Activated T-helper 1 cell treated with anti-CD3 and anti-CD28 coated beads, Interleukin-2, amount 50 U/mL, for 16 hours (primary cell): ENCODE data around the gene KRTAP5-6.

Experiments
- DNase-seq, 2 donors: peaks; one replicate each; pipeline ENCODE4 v3.0.0-alpha.2; 2020; ENCODE audit warnings: low read depth in 1 of 2, low spot score in 1 of 2

The KRTAP5-6 gene

GRCh38 chr11:1732418-1733008 is 35.5 kb downstream of the KRTAP5-6 start:
- no peak for DNase-seq

- no peak for DNase-seq
Observed at GRCh38 chr11:1733009-1733715, 36.2 kb downstream of the KRTAP5-6 start.

GRCh38 chr11:1733716-1734640 is 37.0 kb downstream of the KRTAP5-6 start:
- DNase-seq = no peak

GRCh38 chr11:1734641-1735081 is 37.7 kb downstream of the KRTAP5-6 start:
- DNase-seq = no peak

GRCh38 chr11:1735271-1735670 is 38.3 kb downstream of the KRTAP5-6 start:
- no peak for DNase-seq

- DNase-seq = no peak
Observed at GRCh38 chr11:1736447-1736992, 39.5 kb downstream of the KRTAP5-6 start.

GRCh38 chr11:1737080-1737757 is 40.2 kb downstream of the KRTAP5-6 start:
- DNase-seq = no peak

GRCh38 chr11:1738380-1738779 is 41.4 kb downstream of the KRTAP5-6 start:
- DNase-seq = no peak

GRCh38 chr11:1739576-1739975 is 42.6 kb downstream of the KRTAP5-6 start:
- DNase-seq = no peak

- no peak for DNase-seq
Observed at GRCh38 chr11:1740786-1741530, 44.0 kb downstream of the KRTAP5-6 start.

- no peak for DNase-seq
Observed at GRCh38 chr11:1741741-1742140, 44.7 kb downstream of the KRTAP5-6 start.

- no peak for DNase-seq
Observed at GRCh38 chr11:1742371-1742770, 45.4 kb downstream of the KRTAP5-6 start.

GRCh38 chr11:1742869-1743584 is 46.0 kb downstream of the KRTAP5-6 start:
- no peak for DNase-seq

GRCh38 chr11:1743585-1744136 is 46.7 kb downstream of the KRTAP5-6 start:
- no peak for DNase-seq

- no peak for DNase-seq
Observed at GRCh38 chr11:1744137-1744886, 47.3 kb downstream of the KRTAP5-6 start.

- no peak for DNase-seq
Observed at GRCh38 chr11:1744891-1745700, 48.1 kb downstream of the KRTAP5-6 start.

- DNase-seq = no peak
Observed at GRCh38 chr11:1745701-1746320, 48.8 kb downstream of the KRTAP5-6 start.
